Activated naive CD4-positive, alpha-beta T cell treated with anti-CD3 and anti-CD28 coated beads for 36 hours (primary cell): ENCODE measurements around the gene CCT8L2. TPM values are rescaled to one million over a fixed set of nuclear protein-coding genes. Genes with fewer than 3 reads are reported as not detected.
A peak's percentile ranks its signal among the peaks of the same experiment; 100 is the strongest.
"Not testable (repeated sequence)": the region's sequence is repeated elsewhere in the genome, so short reads cannot be mapped to it uniquely, and the experiment has no call there.

Experiments used
- CTCF ChIA-PET: fragments of 350-600 bp; sonication (Branson Sonifier 250); formaldehyde crosslinking; loops from one replicate; lab custom pipeline; 2021; ENCODE audit warnings: antibody characterized with exemption; lab: Charles Lee
- DNase-seq: peaks from one replicate; pipeline ENCODE4 v3.0.0-alpha.2; 2020
- H3K27ac Mint-ChIP-seq: one replicate; pipeline ENCODE4 v1.8.0; 2021; ENCODE audit warnings: mild to moderate bottlenecking, mixed read lengths
- H3K27me3 Mint-ChIP-seq: one replicate; pipeline ENCODE4 v1.8.0; 2021; ENCODE audit warnings: low read depth, mixed read lengths
- H3K36me3 Mint-ChIP-seq: one replicate; pipeline ENCODE4 v1.8.0; 2021; ENCODE audit warnings: low read depth, mixed read lengths
- H3K4me1 Mint-ChIP-seq: one replicate; pipeline ENCODE4 v1.8.0; 2021; ENCODE audit warnings: low read depth, mixed read lengths
- H3K4me3 Mint-ChIP-seq: one replicate; pipeline ENCODE4 v1.8.0; 2021; ENCODE audit warnings: mild to moderate bottlenecking, moderate library complexity, mixed read lengths
- H3K9me3 Mint-ChIP-seq: one replicate; pipeline ENCODE4 v1.8.0; 2021; ENCODE audit warnings: mixed read lengths
- intact Hi-C: fragments of 100-400 bp; cut with micrococcal nuclease; formaldehyde crosslinking; loops from one replicate; pipeline ENCODE4 v1.15.1; 2023
- total RNA-seq, 2 experiments: library from RNA; stranded (reverse); gene quantifications; one replicate each; pipeline ENCODE4 v1.2.3, GENCODE V29; 2021

Gene CCT8L2
- total RNA-seq, 2 experiments from 2014 or later: not detected

- H3K9me3 Mint-ChIP-seq, CTCF ChIA-PET, H3K4me3 Mint-ChIP-seq, H3K27ac Mint-ChIP-seq, DNase-seq, intact Hi-C loops, H3K36me3 Mint-ChIP-seq: not testable (repeated sequence)
- Mint-ChIP-seq H3K27me3 (peaks cover 50% of the 10 kb centered on the region), H3K4me1 (peaks cover 11% of the 10 kb centered on the region)
Observed at GRCh38 chr22:16604257-16604998, 11.8 kb upstream of the CCT8L2 start.

- intact Hi-C loops, CTCF ChIA-PET, H3K4me3 Mint-ChIP-seq, DNase-seq, H3K27ac Mint-ChIP-seq, H3K9me3 Mint-ChIP-seq, H3K36me3 Mint-ChIP-seq: not testable (repeated sequence)
- H3K4me1 Mint-ChIP-seq: peaks cover 11% of the 10 kb centered on the region
- H3K27me3 Mint-ChIP-seq: peaks cover 48% of the 10 kb centered on the region
Observed at GRCh38 chr22:16603770-16604242, 11.2 kb upstream of the CCT8L2 start.

- DNase-seq: no peak
- Mint-ChIP-seq H3K27ac (no peak overlapping the region), H3K36me3 (no peaks in the 10 kb centered on the region), H3K4me3 (peak overlapping the region; percentile 51), H3K27me3 (peaks cover 45% of the 10 kb centered on the region), H3K4me1 (peaks cover 11% of the 10 kb centered on the region), H3K9me3 (no peaks in the 10 kb centered on the region)
- CTCF ChIA-PET: no interaction called here
- intact Hi-C loops: no loop called here
Observed at GRCh38 chr22:16603448-16603768, 10.8 kb upstream of the CCT8L2 start.

- H3K27ac Mint-ChIP-seq, H3K9me3 Mint-ChIP-seq, H3K36me3 Mint-ChIP-seq, intact Hi-C loops, DNase-seq, CTCF ChIA-PET: not testable (repeated sequence)
- Mint-ChIP-seq H3K27me3 (peaks cover 40% of the 10 kb centered on the region), H3K4me1 (peaks cover 11% of the 10 kb centered on the region), H3K4me3 (peak overlapping the region; percentile 51)
Observed at GRCh38 chr22:16602728-16603447, 10.3 kb upstream of the CCT8L2 start.

- H3K4me1 Mint-ChIP-seq: peaks cover 11% of the 10 kb centered on the region
- H3K36me3 Mint-ChIP-seq, H3K27ac Mint-ChIP-seq, DNase-seq, intact Hi-C loops, CTCF ChIA-PET, H3K9me3 Mint-ChIP-seq: not testable (repeated sequence)
- peak overlapping the region; percentile 51 for H3K4me3 Mint-ChIP-seq
- peaks cover 40% of the 10 kb centered on the region for H3K27me3 Mint-ChIP-seq
Observed at GRCh38 chr22:16602224-16602727, 9.7 kb upstream of the CCT8L2 start.

GRCh38 chr22:16601437-16602223 is 9.0 kb upstream of the CCT8L2 start:
- Mint-ChIP-seq H3K4me1 (peaks cover 11% of the 10 kb centered on the region), H3K9me3 (no peaks in the 10 kb centered on the region)
- CTCF ChIA-PET: no interaction called here

GRCh38 chr22:16600644-16601436 is 8.2 kb upstream of the CCT8L2 start:
- H3K9me3 Mint-ChIP-seq, H3K27ac Mint-ChIP-seq, H3K36me3 Mint-ChIP-seq, intact Hi-C loops, CTCF ChIA-PET: not testable (repeated sequence)
- peak; percentile 31 for DNase-seq
- Mint-ChIP-seq H3K4me3 (peak overlapping the region; percentile 38), H3K27me3 (peaks cover 42% of the 10 kb centered on the region), H3K4me1 (peaks cover 11% of the 10 kb centered on the region)

More at GRCh38 chr22:16601437-16602223, 9.0 kb upstream of the CCT8L2 start:
- Mint-ChIP-seq H3K27me3 (peaks cover 40% of the 10 kb centered on the region), H3K36me3 (no peaks in the 10 kb centered on the region), H3K4me3 (no peak overlapping the region), H3K27ac (no peak overlapping the region)
- DNase-seq: no peak
- intact Hi-C loops: no loop called here

GRCh38 chr22:16599648-16600047 is 7.0 kb upstream of the CCT8L2 start:
- H3K36me3 Mint-ChIP-seq, H3K9me3 Mint-ChIP-seq, CTCF ChIA-PET, intact Hi-C loops, H3K4me3 Mint-ChIP-seq, H3K27ac Mint-ChIP-seq, DNase-seq: not testable (repeated sequence)
- Mint-ChIP-seq H3K4me1 (peaks cover 11% of the 10 kb centered on the region), H3K27me3 (peaks cover 45% of the 10 kb centered on the region)

GRCh38 chr22:16595251-16595650 is 2.6 kb upstream of the CCT8L2 start:
- H3K27ac Mint-ChIP-seq, H3K36me3 Mint-ChIP-seq, DNase-seq, intact Hi-C loops, H3K9me3 Mint-ChIP-seq, H3K4me3 Mint-ChIP-seq, CTCF ChIA-PET, H3K4me1 Mint-ChIP-seq: not testable (repeated sequence)
- peaks cover 17% of the 10 kb centered on the region for H3K27me3 Mint-ChIP-seq

GRCh38 chr22:16594026-16594425 is 1.4 kb upstream of the CCT8L2 start:
- intact Hi-C loops: no loop called here
- no peak for DNase-seq
- no peaks in the 10 kb centered on the region for H3K9me3 Mint-ChIP-seq
- no peak overlapping the region for H3K27ac Mint-ChIP-seq
- H3K4me1 Mint-ChIP-seq: no peaks in the 10 kb centered on the region
- H3K36me3 Mint-ChIP-seq: no peaks in the 10 kb centered on the region
- H3K27me3 Mint-ChIP-seq: peaks cover 8% of the 10 kb centered on the region
- H3K4me3 Mint-ChIP-seq: no peak overlapping the region
- CTCF ChIA-PET: no interaction called here

GRCh38 chr22:16592231-16592630 is 379 bp downstream of the CCT8L2 start:
- intact Hi-C loops, H3K4me3 Mint-ChIP-seq, H3K36me3 Mint-ChIP-seq, DNase-seq, H3K4me1 Mint-ChIP-seq, CTCF ChIA-PET, H3K27me3 Mint-ChIP-seq, H3K9me3 Mint-ChIP-seq, H3K27ac Mint-ChIP-seq: not testable (repeated sequence)

- H3K4me3 Mint-ChIP-seq, H3K27me3 Mint-ChIP-seq, H3K27ac Mint-ChIP-seq, DNase-seq, H3K36me3 Mint-ChIP-seq, H3K9me3 Mint-ChIP-seq, H3K4me1 Mint-ChIP-seq, intact Hi-C loops, CTCF ChIA-PET: not testable (repeated sequence)
Observed at GRCh38 chr22:16591136-16591535, 1.5 kb downstream of the CCT8L2 start.
